OCI-LY3 (cell line): ENCODE results near the gene LRRC39.

Experiments
- H2AFZ ChIP-seq: fragments of 200-600, 300-600 bp; shearing (Covaris generic); 2 replicates; pipeline ENCODE4 v1.6.0; 2014; ENCODE audit warnings: antibody characterized with exemption, low read depth, low read length
- H3K27ac ChIP-seq: fragments of 200-600, 300-600 bp; sonication (generic); 2 replicates; pipeline ENCODE4 v1.5.1; 2014; ENCODE audit warnings: mild to moderate bottlenecking, low read length, moderate library complexity, mixed read lengths
- H3K27me3 ChIP-seq: fragments of 200-600, 300-600 bp; sonication (generic); 2 replicates; pipeline ENCODE4 v1.6.1; 2014; ENCODE audit warnings: low read depth, low read length, mixed read lengths
- H3K36me3 ChIP-seq: fragments of 200-600, 300-600 bp; sonication (generic); replicated peaks from 2 replicates; pipeline ENCODE3; 2014; ENCODE audit warnings: low read depth, low read length, mixed read lengths
- H3K4me1 ChIP-seq: fragments of 300-600, 200-600 bp; sonication (generic); 2 replicates; pipeline ENCODE4 v1.6.1; 2014; ENCODE audit warnings: low read length, mixed read lengths
- H3K4me2 ChIP-seq: fragments of 200-600, 300-600 bp; sonication (generic); 2 replicates; pipeline ENCODE4 v1.6.1; 2014; ENCODE audit warnings: low read length, mixed read lengths
- H3K4me3 ChIP-seq: fragments of 300-600, 200-600 bp; sonication (generic); 2 replicates; pipeline ENCODE4 v1.5.1; 2014; ENCODE audit warnings: antibody characterized with exemption, mild to moderate bottlenecking, low read length, moderate library complexity
- H3K79me2 ChIP-seq: fragments of 300-600, 200-600 bp; shearing (Covaris generic); 2 replicates; pipeline ENCODE4 v1.6.1; 2014; ENCODE audit warnings: mild to moderate bottlenecking, low read length, mixed read lengths
- H3K9ac ChIP-seq: fragments of 300-600, 200-600 bp; shearing (Covaris generic); 2 replicates; pipeline ENCODE4 v1.6.0; 2014; ENCODE audit warnings: mild to moderate bottlenecking, low read length, moderate library complexity
- H3K9me3 ChIP-seq: fragments of 200-600, 300-600 bp; shearing (Covaris generic); 2 replicates; pipeline ENCODE4 v1.6.1; 2014; ENCODE audit warnings: low read length, mixed read lengths; ENCODE audit not compliant: insufficient read depth
- H4K20me1 ChIP-seq: fragments of 200-600, 300-600 bp; sonication (generic); 2 replicates; pipeline ENCODE4 v1.6.1; 2016; ENCODE audit warnings: low read length, mixed read lengths; ENCODE audit not compliant: insufficient read depth
- EZH2phosphoT487 ChIP-seq: fragments of 200-600 bp; shearing (Covaris generic); IDR thresholded peaks from 2 replicates; pipeline ENCODE4 v1.6.1; 2018; ENCODE audit warnings: antibody characterized with exemption, mixed run types, low read depth
- TF ChIP-seq, protein P1 (sequence below): fragments of 200-600, 300-600 bp; sonication (generic); IDR thresholded peaks from 2 replicates; pipeline ENCODE4 v1.5.1; 2014; ENCODE audit warnings: antibody characterized with exemption, low read length, low read depth

LRRC39 gene

DNA sequence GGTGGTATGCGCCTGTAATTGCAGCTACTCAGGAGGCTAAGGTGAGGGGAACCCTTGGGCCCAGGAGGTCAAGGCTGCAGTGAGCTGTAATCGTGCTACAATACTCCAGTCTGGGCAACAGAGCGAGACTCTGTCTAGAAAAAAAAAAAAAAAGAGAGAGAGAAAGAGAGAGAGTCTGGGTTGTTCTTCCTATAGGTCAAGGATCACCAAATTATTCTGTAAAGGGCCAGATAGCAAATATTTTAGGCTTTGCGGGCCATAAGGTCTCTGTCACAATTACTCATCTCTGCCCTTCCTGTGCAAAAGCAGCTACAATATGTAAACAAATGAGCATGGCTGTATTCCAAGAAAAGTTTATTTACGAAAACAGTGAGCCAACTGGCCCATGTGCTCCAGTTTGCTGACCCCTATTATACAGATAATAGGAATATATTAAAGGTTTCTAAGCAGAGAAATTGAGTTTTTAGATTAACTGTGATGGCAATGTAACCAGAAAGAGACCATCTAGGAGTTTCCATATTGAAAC, 47.4 kb downstream of the LRRC39 start:
- TF ChIP-seq EZH2phosphoT487, result no peak
- TF ChIP-seq, protein P1, sequence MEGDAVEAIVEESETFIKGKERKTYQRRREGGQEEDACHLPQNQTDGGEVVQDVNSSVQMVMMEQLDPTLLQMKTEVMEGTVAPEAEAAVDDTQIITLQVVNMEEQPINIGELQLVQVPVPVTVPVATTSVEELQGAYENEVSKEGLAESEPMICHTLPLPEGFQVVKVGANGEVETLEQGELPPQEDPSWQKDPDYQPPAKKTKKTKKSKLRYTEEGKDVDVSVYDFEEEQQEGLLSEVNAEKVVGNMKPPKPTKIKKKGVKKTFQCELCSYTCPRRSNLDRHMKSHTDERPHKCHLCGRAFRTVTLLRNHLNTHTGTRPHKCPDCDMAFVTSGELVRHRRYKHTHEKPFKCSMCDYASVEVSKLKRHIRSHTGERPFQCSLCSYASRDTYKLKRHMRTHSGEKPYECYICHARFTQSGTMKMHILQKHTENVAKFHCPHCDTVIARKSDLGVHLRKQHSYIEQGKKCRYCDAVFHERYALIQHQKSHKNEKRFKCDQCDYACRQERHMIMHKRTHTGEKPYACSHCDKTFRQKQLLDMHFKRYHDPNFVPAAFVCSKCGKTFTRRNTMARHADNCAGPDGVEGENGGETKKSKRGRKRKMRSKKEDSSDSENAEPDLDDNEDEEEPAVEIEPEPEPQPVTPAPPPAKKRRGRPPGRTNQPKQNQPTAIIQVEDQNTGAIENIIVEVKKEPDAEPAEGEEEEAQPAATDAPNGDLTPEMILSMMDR, result no peak
- no peak overlapping the region for H3K9ac ChIP-seq
- peaks cover 23% of the 10 kb centered on the region for H3K4me1 ChIP-seq
- H3K27ac ChIP-seq, result no peak overlapping the region
- no peak overlapping the region for H2AFZ ChIP-seq
- no peaks in the 10 kb centered on the region for H3K27me3 ChIP-seq
- peaks cover 86% of the 10 kb centered on the region for H3K79me2 ChIP-seq
- H3K4me3 ChIP-seq, result no peak overlapping the region
- H3K36me3 ChIP-seq, result no peaks in the 10 kb centered on the region
- H4K20me1 ChIP-seq, result no peaks in the 10 kb centered on the region
- H3K9me3 ChIP-seq, result no peaks in the 10 kb centered on the region
- H3K4me2 ChIP-seq, result no peak overlapping the region

GRCh38 chr1:100127226-100127625, 50.8 kb downstream of the LRRC39 start:
- Histone ChIP-seq H3K79me2 (peaks cover 61% of the 10 kb centered on the region), H2AFZ (no peak overlapping the region), H3K4me3 (no peak overlapping the region), H3K9me3 (no peaks in the 10 kb centered on the region), H3K27ac (no peak overlapping the region), H3K36me3 (no peaks in the 10 kb centered on the region), H4K20me1 (no peaks in the 10 kb centered on the region), H3K27me3 (no peaks in the 10 kb centered on the region), H3K9ac (no peak overlapping the region), H3K4me2 (no peak overlapping the region), H3K4me1 (peaks cover 11% of the 10 kb centered on the region)
- TF ChIP-seq EZH2phosphoT487, result no peak
- TF ChIP-seq, protein P1, result no peak

DNA sequence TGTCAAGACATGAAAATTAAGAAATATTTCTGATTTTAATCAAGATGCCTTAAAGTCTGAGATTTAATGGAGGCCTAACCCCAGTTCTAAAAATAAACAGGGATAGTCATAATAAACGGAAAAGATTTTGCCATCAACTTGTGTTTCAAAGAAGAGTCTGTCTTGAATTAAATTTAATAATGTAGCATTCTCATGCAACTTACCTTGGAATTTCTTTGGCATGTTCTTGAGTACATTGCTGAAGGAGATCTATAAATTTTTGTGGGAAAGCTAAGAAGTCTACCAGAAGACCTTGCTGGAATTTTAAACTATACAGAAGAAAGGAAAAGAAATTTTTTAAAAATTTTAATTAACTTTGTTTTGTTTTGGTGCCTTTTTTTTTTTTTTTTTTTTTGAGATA, 55.9 kb downstream of the LRRC39 start:
- H3K4me3 ChIP-seq, result no peak overlapping the region
- no peak for TF ChIP-seq EZH2phosphoT487
- TF ChIP-seq, protein P1, result no peak
- no peaks in the 10 kb centered on the region for H3K4me1 ChIP-seq
- peaks cover 6% of the 10 kb centered on the region for H3K36me3 ChIP-seq
- H3K79me2 ChIP-seq, result peaks cover 13% of the 10 kb centered on the region; the same call in 1 of the 2 replicates
- no peak overlapping the region for H3K27ac ChIP-seq
- no peaks in the 10 kb centered on the region for H3K27me3 ChIP-seq
- no peak overlapping the region for H3K4me2 ChIP-seq
- no peak overlapping the region for H2AFZ ChIP-seq
- H3K9ac ChIP-seq, result no peak overlapping the region
- no peaks in the 10 kb centered on the region for H3K9me3 ChIP-seq
- H4K20me1 ChIP-seq, result no peaks in the 10 kb centered on the region

DNA sequence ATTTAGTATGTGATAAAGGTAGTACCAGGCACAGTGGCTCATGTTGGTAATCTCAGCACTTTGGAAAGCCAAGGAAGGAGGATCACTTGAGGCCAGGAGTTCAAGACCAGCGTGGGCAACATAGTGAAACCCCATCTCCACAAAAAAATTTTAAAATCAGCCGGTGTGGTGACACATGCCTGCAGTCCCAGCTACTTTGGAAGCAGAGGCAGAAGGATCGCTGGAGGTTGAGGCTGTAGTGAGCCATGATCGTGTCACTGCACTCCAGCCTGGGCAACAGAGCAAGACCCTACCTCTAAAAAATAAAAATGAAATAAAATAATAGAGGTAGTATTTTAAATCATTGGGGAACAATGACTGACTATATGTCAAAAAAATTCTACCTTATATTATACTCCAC, 62.5 kb downstream of the LRRC39 start:
- Histone ChIP-seq H4K20me1 (no peaks in the 10 kb centered on the region), H3K36me3 (peaks cover 4% of the 10 kb centered on the region), H3K9ac (no peak overlapping the region), H3K9me3 (no peaks in the 10 kb centered on the region), H3K27ac (no peak overlapping the region), H3K79me2 (no peaks in the 10 kb centered on the region), H3K4me1 (no peaks in the 10 kb centered on the region), H2AFZ (no peak overlapping the region), H3K4me3 (no peak overlapping the region), H3K4me2 (no peak overlapping the region), H3K27me3 (no peaks in the 10 kb centered on the region)
- TF ChIP-seq, protein P1, result no peak
- no peak for TF ChIP-seq EZH2phosphoT487
